ENCODE results near the gene TLE1.

The TLE1 gene

DNA sequence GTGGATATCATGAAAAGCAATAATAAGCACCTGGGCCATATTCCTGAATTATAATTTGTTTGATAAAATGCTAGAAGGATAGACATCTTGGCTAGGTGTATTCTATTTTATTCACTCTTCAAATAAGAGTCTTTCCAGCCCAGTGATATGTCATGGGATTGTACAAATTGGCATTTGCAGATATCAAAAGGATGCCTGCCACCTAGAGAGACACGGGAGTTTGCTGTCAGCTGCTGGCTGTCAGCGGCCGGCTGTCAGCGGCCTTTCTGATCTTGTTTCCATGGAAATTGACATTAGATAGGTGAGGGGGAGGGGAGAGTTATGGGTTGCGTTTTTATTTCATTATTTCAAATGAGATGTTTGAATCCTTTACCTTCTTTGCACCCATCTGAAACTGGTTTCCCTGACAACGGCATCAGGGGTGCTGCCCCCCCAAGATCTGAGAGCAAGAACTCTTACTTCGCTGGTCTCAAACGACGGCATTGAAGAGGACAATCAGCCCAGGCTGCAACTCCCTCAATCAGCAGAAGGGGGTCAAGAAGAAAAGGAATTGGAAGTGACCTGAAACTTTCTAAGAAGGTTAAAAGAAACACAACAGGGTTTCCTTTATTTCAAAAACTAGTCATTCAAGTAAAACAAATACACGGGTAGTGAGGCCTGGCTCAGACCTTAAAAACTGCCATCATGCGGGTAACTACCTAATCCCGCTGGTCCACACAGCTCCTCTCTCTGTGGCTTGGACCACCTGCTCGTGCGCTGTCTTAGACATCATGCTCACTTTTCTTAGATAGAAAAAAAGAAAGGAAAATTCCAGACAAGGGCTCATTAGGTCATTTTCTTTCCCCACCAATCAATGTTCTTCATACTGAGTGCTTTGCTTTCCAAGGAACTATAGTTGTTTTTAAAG, 115.7 kb downstream of the TLE1 start:
- Histone ChIP-seq H3K9me2 (ENCODE audit: low read depth, low read length) (no peaks in the 10 kb centered on the region), H3K9ac (ENCODE audit: low read length) (no peak overlapping the region), H3K27me3 (ENCODE audit: insufficient read depth, low read length) (no peaks in the 10 kb centered on the region), H3K9me3 (ENCODE audit: low read length) (no peaks in the 10 kb centered on the region), H3K27ac (ENCODE audit: low read depth, low read length, poor library complexity, severe bottlenecking) (no peak overlapping the region), H3F3A (ENCODE audit: insufficient read depth, low read length) (no peaks in the 10 kb centered on the region), H4K20me1 (ENCODE audit: insufficient read depth, low read length) (no peaks in the 10 kb centered on the region), H3K4me3 (ENCODE audit: low read depth, low read length, poor library complexity, severe bottlenecking) (no peak overlapping the region), H3K36me3 (ENCODE audit: insufficient read depth, low read length) (no peaks in the 10 kb centered on the region), H3K4me2 (ENCODE audit: low read length) (no peak overlapping the region), H2AFZ (ENCODE audit: low read length) (no peak overlapping the region), H3K79me2 (ENCODE audit: insufficient read depth, low read length) (no peaks in the 10 kb centered on the region), H3K4me1 (ENCODE audit: insufficient read depth, low read length, severe bottlenecking) (peaks cover 5% of the 10 kb centered on the region)
- no peak for TF ChIP-seq EZH2 (IDR thresholded peaks at IDR 0.05; ENCODE audit: borderline replicate concordance, low read length)
- TF ChIP-seq, protein P1, sequence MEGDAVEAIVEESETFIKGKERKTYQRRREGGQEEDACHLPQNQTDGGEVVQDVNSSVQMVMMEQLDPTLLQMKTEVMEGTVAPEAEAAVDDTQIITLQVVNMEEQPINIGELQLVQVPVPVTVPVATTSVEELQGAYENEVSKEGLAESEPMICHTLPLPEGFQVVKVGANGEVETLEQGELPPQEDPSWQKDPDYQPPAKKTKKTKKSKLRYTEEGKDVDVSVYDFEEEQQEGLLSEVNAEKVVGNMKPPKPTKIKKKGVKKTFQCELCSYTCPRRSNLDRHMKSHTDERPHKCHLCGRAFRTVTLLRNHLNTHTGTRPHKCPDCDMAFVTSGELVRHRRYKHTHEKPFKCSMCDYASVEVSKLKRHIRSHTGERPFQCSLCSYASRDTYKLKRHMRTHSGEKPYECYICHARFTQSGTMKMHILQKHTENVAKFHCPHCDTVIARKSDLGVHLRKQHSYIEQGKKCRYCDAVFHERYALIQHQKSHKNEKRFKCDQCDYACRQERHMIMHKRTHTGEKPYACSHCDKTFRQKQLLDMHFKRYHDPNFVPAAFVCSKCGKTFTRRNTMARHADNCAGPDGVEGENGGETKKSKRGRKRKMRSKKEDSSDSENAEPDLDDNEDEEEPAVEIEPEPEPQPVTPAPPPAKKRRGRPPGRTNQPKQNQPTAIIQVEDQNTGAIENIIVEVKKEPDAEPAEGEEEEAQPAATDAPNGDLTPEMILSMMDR (IDR thresholded peaks at IDR 0.05; ENCODE audit: low read length) = no peak

DNA sequence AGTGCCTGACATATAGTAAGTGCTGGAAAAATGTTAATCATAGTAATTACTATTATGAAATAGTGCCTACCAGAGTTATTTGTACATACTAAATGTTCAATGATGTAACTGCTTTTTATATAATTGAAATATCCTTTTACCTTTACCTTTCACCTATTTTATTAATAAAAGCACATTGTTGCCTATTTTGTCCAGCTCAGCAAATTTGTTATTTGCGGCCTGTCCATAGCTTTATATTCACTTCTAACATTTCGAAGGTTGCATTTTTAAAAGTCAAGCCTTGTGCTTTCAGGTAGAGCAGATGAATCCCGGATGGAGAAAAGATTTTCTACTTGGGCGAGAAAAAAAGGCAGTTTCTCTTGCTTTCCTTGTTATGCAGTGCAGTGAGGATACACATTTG, 119.3 kb downstream of the TLE1 start:
- Histone ChIP-seq H2AFZ (ENCODE audit: low read length) (no peak overlapping the region), H4K20me1 (ENCODE audit: insufficient read depth, low read length) (no peaks in the 10 kb centered on the region), H3K4me3 (ENCODE audit: low read depth, low read length, poor library complexity, severe bottlenecking) (no peak overlapping the region), H3K4me1 (ENCODE audit: insufficient read depth, low read length, severe bottlenecking) (no peaks in the 10 kb centered on the region), H3K27me3 (ENCODE audit: insufficient read depth, low read length) (no peaks in the 10 kb centered on the region), H3K27ac (ENCODE audit: low read depth, low read length, poor library complexity, severe bottlenecking) (no peak overlapping the region), H3K4me2 (ENCODE audit: low read length) (no peak overlapping the region), H3K9ac (ENCODE audit: low read length) (no peak overlapping the region), H3K79me2 (ENCODE audit: insufficient read depth, low read length) (no peaks in the 10 kb centered on the region), H3K9me2 (ENCODE audit: low read depth, low read length) (no peaks in the 10 kb centered on the region), H3K36me3 (ENCODE audit: insufficient read depth, low read length) (no peaks in the 10 kb centered on the region), H3F3A (ENCODE audit: insufficient read depth, low read length) (no peaks in the 10 kb centered on the region), H3K9me3 (ENCODE audit: low read length) (no peaks in the 10 kb centered on the region)
- TF ChIP-seq, protein P1 (IDR thresholded peaks at IDR 0.05; ENCODE audit: low read length) = no peak
- no peak for TF ChIP-seq EZH2 (IDR thresholded peaks at IDR 0.05; ENCODE audit: borderline replicate concordance, low read length)

DNA sequence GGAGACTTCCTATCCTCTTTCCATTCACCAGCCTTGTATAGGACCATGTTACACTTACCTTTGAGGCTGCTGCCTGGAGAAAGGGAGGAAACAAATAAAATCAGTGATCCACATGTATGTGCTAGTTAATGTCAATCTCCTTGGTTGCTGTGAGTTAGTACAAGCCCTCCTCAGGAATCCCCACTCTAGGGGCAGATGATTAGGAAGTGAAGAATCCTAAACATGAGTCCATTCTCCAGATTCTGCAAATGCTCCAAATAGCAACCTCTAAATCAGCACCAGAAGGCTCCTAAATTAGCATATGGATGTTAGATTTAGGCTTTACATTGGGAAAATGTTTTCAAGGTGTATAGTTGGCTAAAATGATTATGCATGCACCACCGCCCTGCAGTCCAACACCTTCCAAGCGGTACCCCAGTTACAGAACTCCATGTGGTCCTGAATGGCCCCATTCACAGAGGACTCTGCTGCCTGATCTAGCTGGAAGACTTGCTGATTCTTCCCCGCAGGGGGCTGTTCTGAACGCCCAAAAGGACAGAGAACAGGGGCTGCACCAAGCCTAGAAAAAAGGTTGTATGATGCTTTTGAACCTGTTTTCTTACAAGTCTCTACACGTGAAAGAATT, 123.2 kb downstream of the TLE1 start:
- H3K27me3 ChIP-seq (ENCODE audit: insufficient read depth, low read length) = no peaks in the 10 kb centered on the region
- H3K4me1 ChIP-seq (ENCODE audit: insufficient read depth, low read length, severe bottlenecking) = no peaks in the 10 kb centered on the region
- H2AFZ ChIP-seq (ENCODE audit: low read length) = no peak overlapping the region
- no peaks in the 10 kb centered on the region for H3K36me3 ChIP-seq (ENCODE audit: insufficient read depth, low read length)
- no peaks in the 10 kb centered on the region for H3K9me2 ChIP-seq (ENCODE audit: low read depth, low read length)
- no peak overlapping the region for H3K27ac ChIP-seq (ENCODE audit: low read depth, low read length, poor library complexity, severe bottlenecking)
- no peaks in the 10 kb centered on the region for H3K79me2 ChIP-seq (ENCODE audit: insufficient read depth, low read length)
- no peak overlapping the region for H3K4me3 ChIP-seq (ENCODE audit: low read depth, low read length, poor library complexity, severe bottlenecking)
- H3K4me2 ChIP-seq (ENCODE audit: low read length) = no peak overlapping the region
- no peak overlapping the region for H3K9ac ChIP-seq (ENCODE audit: low read length)
- H3F3A ChIP-seq (ENCODE audit: insufficient read depth, low read length) = no peaks in the 10 kb centered on the region
- no peaks in the 10 kb centered on the region for H3K9me3 ChIP-seq (ENCODE audit: low read length)
- TF ChIP-seq, protein P1 (IDR thresholded peaks at IDR 0.05; ENCODE audit: low read length) = no peak
- H4K20me1 ChIP-seq (ENCODE audit: insufficient read depth, low read length) = no peaks in the 10 kb centered on the region
